Fibroblast of mammary gland (primary cell): ENCODE results near the gene FHAD1.

ENCODE experiments used
- DNase-seq: peaks from one replicate; pipeline ENCODE4 v3.0.0-alpha.2; 2010; ENCODE audit warnings: low read depth
- H3K4me3 ChIP-seq: 2 replicates; pipeline ENCODE4 v1.5.1; 2011; ENCODE audit warnings: low read depth, mild to moderate bottlenecking, low read length, moderate library complexity; ENCODE audit not compliant: control insufficient read depth
- TF ChIP-seq, protein P1 (sequence below): conservative IDR thresholded peaks from 2 replicates; pipeline ENCODE4 v1.5.1; 2011; ENCODE audit warnings: low read depth, low read length, inconsistent platforms; ENCODE audit not compliant: control insufficient read depth, insufficient read depth

The FHAD1 gene

DNA sequence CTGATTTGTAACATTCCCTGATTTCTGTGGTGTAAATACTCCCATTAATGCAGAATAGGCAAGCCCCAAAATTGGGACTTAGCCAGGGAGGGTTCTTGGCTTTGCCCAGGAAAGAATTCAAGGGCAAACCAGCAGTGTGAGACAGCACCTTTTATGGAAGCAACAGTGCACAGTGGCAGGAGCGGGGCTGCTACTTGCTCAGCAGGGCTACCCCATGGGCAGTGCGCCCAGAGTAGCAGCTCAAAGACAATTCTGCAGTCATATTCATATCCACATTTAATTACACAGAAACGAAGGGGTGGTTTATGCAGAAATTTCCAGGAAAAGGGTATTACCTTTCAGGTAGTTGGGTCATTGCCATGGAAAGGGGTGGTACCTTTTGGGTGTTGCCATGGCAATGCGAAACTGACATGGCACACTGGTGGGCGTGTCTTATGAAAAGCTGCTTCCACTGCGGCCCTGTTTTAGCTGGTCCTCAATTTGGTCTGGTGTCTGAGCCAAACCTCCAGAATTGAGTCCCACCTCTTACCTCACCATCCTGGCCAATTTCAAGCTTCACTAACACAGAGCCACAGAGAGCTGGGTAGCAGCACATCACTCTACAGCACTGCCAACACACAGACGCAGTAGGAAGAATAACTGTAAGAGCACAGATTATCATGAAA, 35.9 kb downstream of the FHAD1 start:
- no peak for DNase-seq
- TF ChIP-seq, protein P1, sequence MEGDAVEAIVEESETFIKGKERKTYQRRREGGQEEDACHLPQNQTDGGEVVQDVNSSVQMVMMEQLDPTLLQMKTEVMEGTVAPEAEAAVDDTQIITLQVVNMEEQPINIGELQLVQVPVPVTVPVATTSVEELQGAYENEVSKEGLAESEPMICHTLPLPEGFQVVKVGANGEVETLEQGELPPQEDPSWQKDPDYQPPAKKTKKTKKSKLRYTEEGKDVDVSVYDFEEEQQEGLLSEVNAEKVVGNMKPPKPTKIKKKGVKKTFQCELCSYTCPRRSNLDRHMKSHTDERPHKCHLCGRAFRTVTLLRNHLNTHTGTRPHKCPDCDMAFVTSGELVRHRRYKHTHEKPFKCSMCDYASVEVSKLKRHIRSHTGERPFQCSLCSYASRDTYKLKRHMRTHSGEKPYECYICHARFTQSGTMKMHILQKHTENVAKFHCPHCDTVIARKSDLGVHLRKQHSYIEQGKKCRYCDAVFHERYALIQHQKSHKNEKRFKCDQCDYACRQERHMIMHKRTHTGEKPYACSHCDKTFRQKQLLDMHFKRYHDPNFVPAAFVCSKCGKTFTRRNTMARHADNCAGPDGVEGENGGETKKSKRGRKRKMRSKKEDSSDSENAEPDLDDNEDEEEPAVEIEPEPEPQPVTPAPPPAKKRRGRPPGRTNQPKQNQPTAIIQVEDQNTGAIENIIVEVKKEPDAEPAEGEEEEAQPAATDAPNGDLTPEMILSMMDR: no peak
- no peak overlapping the region for H3K4me3 ChIP-seq

GRCh38 chr1:15283526-15283925, 36.5 kb downstream of the FHAD1 start:
- H3K4me3 ChIP-seq: no peak overlapping the region
- DNase-seq: peak; percentile 16
- TF ChIP-seq, protein P1: peak; percentile 1

DNA sequence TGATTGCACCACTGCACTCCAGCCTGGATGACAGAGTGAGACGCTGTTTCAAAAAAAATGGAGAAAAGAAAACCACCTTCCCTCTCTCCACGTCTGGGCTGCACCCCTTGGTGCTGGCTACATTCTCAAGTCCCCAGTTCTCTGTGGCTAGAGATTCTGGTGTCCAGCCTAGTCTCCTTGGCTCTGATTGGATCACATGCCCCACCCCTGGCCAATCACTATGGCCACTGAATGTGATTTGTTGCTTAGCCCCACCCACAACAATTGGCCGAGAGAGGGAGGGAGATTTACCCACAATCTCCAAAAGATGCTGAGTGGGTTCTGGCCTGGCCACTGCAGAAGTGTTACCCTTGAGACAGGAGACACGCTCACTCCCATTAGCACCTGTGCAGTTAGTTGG, 39.4 kb downstream of the FHAD1 start:
- H3K4me3 ChIP-seq: no peak overlapping the region
- TF ChIP-seq, protein P1: no peak

GRCh38 chr1:15287035-15287979, 40.3 kb downstream of the FHAD1 start:
- no peak overlapping the region for H3K4me3 ChIP-seq
- TF ChIP-seq, protein P1: no peak
- DNase-seq: no peak

More for the DNA sequence above, 39.4 kb downstream of the FHAD1 start:
- DNase-seq: no peak

DNA sequence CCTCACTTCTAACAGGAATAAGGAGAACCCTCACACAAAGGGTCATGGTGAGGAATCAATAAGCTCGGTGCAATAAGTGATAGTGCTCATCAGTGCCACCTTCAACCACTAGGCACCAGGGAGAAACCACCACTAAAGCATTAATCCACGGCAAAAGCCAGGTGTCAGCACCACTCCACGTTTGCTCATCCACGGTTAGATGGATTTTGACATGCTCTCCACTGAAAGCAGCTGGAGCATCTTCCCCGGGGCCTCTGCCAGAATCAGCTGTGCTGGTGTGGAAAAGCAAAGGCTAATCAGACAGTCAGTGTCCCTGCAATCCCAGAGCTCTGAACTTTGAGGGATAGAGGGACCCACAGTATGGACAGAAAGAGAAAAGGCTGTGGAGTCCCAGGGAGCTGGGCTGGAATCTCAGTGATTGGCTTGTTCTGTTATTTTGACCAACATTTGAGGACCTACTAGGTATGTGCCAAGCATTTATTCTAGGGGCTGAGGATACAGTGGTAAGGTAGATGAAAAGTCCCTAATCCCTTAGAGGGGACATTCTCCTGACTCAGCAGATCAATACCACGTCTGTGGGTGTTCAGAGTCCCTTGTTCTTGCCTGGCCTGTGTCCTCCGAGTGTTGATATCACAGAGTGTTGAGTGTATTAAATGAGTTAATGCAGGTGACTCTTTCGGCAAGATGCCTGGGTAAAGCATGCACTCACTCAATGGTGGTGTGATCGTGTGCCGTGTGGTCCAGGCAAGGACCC, 41.3 kb downstream of the FHAD1 start:
- no peak overlapping the region for H3K4me3 ChIP-seq
- no peak for DNase-seq
- TF ChIP-seq, protein P1: peak; percentile 10

- no peak for DNase-seq
- no peak overlapping the region for H3K4me3 ChIP-seq
- TF ChIP-seq, protein P1: no peak
These were observed 42.2 kb downstream of the FHAD1 start for GRCh38 chr1:15289251-15289651.
